HG03039 (cell line): Measurements from ENCODE around the gene GLIS1.

ENCODE experiments used
- ATAC-seq: cut with Tn5 transposase; IDR thresholded peaks from one replicate; pipeline ENCODE4 v1.9.1; 2021; ENCODE audit warnings: mild to moderate bottlenecking, moderate library complexity; ENCODE audit not compliant: unreplicated experiment

Gene GLIS1

GRCh38 chr1:53517109-53517508, 221.9 kb downstream of the GLIS1 start:
- no peak for ATAC-seq

DNA sequence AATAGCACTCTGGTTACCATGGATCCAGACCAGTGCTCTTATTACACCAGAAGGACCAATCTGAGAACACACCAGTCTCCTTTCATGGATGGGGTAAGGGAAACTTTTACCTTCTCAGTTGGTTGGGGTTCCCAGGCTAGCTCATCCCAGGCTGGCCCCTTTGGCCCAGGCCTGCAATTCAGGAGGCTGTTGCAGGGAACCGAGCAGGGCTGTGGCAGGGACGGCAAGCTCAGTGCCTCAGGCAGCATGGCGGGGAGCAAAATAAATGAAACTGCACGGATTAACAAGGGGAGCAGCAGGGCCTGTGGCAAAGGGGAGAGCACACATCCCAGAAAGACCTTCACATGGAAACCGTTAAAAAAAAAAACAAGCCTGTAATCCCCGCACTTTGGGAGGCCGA, 222.8 kb downstream of the GLIS1 start:
- ATAC-seq = no peak

- no peak for ATAC-seq
Measured at GRCh38 chr1:53514436-53514835, 224.5 kb downstream of the GLIS1 start.

DNA sequence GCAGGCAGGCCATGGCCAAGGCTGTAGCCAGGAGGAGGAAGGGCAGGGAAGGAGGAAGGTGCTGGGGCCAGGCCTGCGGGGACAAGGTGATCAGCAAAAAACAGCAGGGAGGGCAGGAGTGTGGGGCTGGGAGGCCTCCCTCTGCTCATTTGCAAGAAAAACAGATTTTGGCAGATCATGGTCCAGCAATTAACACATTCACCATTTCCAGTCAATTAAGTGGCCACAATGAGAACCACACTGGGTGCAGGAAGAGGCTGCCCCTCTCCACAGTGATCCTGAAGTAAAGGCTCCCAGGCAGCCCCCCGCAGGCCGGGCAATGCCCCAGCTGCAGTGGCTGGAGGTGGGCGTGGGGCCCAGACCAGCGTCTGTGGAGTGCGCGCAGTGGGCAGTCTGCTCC, 225.1 kb downstream of the GLIS1 start:
- no peak for ATAC-seq

GRCh38 chr1:53512807-53513755, 225.9 kb downstream of the GLIS1 start:
- ATAC-seq = no peak

DNA sequence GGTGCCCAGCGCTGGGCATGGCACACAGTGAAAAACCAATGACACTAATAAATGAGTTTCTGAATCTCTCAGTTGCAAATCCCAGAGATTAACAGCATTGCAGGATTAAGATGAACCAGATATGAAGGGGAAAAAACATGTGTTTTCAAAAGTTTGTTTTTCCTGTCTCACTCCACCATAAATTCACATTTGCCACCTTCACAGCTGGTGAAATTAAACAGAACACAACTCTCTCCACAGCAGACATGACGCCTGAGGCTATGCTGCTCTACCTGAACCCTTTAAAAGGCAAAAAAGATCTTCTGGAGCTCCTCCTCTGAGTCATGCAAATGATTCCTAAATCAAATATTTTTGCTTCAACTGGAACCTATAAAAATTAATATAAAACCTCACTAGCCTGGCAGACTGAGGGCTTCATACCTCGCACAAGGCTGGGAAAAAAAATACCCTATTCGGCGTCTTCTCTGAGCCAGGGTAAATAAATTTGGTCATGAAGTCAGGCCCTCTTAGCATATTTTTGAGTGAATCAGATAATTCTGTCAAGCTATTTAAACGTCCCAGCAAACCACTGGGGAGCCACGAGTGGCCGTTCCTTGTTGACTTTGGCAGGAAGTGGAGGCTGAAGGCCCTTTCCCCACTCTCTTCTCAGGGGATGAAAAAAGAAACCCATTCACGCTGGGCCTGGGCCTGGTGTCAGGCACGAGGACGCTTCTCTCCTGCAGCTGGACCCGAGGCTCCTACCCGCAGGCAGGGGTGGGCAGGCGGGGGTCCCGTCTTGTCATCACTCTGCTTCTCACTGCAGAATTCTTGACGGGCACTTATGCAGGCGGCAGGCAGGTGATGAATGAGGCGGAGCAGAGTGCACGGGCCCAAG, 226.8 kb downstream of the GLIS1 start:
- ATAC-seq = no peak

DNA sequence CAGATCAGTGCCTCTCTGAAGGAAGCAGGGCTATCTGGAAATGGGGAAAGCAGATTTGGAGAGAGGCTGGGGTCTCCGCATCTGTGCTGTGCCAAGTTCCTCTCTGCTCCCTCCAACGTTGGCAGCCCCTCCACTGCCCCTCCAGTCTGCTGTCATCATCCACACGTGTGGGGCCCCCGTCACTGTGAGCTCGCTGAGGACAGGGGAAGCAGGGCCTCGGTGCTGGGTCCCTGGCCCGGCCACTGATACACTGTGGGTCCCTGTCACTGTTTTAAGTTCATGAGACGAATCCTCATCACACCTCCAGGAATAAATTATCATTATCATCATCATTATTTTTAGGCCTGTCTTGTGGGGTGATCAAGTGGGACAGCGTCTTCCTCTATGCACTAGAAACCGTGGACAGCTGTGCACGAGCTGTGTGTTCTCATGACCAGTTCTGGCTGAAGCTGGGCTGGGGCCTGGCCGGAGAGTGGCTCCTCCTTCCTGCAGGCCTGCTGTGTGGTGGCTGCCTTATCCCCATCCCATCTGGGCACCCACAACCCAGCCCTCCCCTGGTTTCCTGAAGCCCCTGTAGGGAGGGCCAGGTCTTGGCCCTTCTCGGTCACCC, 227.5 kb downstream of the GLIS1 start:
- ATAC-seq = no peak

- no peak for ATAC-seq
Measured at GRCh38 chr1:53510215-53510614, 228.7 kb downstream of the GLIS1 start.

DNA sequence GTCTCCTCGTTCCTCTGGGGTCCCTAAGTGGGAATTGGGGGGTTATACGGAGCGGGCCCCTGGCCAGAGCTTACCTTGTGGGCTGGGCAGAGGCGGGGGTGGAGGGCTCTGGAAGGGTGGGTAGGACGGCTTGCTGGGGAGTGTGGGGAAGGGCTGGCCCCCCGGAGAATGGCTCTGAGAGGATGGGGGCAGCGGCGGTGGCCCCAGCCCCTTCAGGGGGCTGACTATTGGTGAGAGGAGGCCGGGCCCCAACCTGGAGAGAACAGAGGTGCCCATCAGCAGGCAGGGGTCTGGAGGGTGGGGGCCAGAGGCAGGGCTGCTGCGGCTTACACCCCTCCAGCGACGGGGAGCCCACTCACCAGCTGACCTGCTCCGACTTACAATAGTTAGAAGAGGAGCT, 229.2 kb downstream of the GLIS1 start:
- no peak for ATAC-seq

DNA sequence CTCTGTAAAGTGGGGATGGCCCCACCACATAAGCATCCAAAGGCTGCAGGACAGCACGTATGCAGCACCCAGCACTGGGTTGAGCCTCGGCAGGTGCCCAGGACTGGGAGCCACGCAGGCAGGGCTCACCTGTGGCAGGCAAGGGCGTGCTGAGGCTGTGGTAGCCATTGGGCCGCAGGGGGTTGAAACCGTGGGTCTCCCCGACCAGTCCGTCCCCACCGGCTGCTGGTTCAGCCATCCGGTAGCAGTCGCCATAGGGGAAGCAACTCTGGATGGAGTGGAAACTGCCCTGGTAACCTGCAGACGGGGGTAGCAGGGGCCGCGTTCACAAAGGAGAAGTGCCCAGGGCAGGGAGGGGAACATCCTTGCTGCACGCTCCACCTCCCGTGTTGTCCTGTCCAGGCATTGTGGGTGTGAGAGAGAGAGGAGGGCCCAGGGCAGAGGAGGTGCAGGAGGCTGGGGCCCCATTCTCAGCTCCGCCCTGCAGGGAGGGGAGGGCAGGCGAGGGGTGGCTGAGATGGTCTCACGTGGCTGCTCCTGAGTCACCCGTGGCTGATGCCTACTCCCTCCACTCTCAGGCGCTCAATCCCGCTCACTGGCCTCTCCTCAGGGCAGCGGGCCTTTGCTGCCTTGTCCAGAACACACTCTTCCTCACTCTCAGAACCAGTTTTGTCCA, 229.8 kb downstream of the GLIS1 start:
- no peak for ATAC-seq

- ATAC-seq = no peak
Measured at GRCh38 chr1:53508056-53508990, 230.6 kb downstream of the GLIS1 start.

GRCh38 chr1:53507116-53507820, 231.7 kb downstream of the GLIS1 start:
- ATAC-seq = no peak

GRCh38 chr1:53506355-53507050, 232.5 kb downstream of the GLIS1 start:
- no peak for ATAC-seq

DNA sequence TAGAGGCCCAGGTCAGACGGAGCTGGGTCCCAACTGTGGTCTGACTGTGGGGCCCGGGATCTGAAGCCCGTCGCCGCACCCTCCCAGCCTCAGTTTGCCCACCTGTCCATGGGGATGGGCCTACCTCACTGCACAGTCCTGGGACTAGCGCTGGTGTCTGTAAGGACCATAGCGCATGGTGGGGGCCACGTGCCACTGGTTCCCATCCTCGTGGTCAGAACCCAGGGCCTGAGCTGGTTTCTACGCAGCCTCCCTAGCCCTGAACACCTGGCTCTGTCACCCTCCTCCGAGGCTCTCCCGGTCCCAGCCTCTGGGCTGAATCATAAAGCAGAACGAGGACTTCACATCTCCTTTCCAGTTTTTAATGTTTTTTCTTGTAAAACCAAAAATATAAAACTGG, 233.1 kb downstream of the GLIS1 start:
- no peak for ATAC-seq

- no peak for ATAC-seq
Measured at GRCh38 chr1:53505401-53505800, 233.6 kb downstream of the GLIS1 start.

- ATAC-seq = no peak
Measured at GRCh38 chr1:53504901-53505300, 234.1 kb downstream of the GLIS1 start.

DNA sequence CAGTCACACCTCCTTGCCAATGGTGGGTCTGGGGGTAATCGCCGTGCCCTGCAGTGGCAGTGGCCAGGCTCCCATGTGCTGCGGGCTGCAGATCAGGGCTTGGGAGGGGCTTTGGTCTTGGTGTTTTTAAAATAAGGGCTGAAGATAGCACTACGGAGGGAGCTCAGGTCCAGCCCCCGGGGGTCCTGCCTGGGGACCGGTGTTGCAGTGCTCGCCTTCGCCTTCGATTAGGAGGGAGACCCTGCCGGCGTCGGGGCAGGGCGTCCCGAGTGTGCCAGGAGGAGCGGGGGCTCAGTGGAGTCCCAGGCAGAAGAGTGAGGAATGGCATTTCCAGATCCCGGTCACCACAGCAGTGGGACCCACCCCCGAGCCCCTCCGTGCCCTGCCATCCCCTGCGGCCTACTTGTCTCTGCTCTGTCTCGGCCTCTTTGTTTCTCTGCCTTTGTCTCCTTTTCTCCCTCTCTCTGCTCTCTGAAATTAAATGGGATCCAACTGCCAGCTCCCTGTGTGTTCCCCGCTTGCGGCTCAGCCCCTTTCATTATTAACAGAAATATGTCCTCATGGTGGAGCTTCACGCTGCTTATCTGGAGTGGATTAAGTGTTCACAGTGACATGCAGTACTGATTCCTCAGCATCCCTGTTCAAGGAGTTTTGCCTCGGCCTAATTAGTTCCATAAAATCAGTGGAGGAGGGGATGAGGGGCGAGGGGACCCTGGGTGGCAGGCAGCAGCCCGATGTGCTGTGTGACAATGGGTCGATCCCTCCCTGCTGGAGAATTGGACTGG, 235.3 kb downstream of the GLIS1 start:
- no peak for ATAC-seq
